HG02870 (cell line): ENCODE results near the gene TSPAN2.

ENCODE experiments used
- ATAC-seq: cut with Tn5 transposase; IDR thresholded peaks from one replicate; pipeline ENCODE4 v1.9.1; 2021; ENCODE audit warnings: mild to moderate bottlenecking, moderate library complexity; ENCODE audit not compliant: unreplicated experiment

The TSPAN2 gene

DNA sequence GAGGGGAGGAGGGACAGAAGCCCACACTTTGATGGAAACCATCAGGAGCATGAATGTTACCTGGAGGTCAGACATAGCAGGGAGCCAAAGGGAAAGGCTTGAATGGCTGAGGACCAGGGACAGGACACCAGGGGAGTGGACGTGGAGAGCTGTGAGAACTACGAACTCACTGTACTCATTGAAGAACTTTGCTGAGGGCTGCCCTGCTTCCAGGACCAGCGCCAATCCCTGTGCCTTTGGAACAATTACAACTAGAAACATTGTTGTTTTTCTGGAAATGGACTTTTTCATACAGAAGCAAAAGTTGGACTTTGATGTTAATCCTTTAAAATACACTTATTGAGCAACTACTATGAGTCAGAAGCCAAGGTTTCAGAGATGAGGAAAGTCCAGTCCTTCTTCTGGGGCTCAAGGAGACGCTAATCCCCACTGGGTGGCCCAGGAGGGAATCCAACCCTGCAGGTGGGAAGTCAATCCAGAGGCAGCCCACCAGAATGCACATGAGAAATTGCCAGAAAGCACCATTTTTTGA, 12.9 kb downstream of the TSPAN2 start:
- no peak for ATAC-seq

DNA sequence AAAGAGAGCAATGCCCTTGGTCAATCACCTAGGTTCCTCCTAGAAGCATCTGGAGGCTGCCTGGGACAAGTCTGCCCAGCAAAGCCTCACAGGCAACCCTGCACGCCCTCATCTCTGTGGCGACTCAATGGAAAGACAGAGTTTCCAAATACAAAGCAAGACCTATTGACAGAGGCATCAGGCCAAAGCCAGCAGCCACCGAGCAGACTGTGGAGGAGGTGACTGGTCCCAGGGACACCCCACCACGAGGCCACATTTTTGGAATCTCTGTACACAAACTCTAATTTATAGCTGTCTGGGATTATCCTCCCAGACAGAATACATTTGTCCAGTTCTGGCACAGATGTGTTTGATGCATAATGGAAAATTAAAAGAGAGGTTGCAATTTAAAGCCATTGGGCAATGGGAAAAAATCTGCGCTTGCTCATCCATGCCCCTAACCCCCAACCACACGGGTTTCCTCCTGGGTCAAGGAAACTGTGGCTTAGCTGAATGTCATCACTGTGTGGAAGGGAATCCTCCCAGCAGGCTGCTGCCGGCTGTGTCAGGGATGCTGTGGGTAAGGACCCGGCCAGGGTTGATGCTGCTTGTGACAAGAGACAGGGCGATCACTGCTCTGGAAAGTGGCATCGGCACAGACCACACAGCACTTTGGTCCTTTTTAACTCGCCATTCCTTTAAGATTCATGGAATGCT, 14.3 kb downstream of the TSPAN2 start:
- ATAC-seq = no peak

DNA sequence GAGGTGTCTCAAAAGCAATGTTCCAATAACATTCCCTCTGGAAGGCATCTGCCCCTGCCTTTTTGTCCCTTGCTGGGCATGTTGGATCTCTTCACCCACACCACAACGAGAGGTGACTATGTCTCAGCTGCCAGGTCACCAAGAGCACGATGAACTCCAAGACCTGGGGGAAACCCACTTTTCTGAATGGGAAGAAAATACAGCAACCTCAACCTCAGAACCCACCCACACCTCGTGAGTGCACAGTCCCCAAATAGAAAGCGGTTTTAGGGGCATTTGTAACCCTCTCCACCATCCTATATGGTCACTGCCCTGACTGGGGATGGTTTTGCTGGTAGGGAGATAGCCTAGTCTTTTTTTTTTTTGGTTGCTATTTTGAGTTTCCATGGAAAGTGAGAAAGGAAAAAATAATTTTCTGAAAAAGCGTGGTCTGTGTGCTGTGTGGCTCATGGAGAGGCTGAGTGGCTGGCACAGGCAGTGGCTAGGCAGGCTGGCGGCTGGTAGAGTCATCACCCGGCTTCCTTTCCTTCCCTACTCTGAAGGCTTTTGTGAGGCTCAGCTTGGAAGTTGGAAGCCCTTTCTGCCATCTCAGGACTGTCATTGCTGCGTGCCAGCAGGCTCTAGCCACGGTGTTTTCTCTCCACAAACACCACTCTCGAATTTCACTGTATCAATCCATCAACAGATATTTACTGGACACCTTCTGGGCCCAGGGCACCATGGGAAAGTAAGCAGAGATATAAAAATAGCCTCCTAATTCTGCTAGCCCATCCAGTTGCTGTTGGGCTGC, 15.8 kb downstream of the TSPAN2 start:
- no peak for ATAC-seq

DNA sequence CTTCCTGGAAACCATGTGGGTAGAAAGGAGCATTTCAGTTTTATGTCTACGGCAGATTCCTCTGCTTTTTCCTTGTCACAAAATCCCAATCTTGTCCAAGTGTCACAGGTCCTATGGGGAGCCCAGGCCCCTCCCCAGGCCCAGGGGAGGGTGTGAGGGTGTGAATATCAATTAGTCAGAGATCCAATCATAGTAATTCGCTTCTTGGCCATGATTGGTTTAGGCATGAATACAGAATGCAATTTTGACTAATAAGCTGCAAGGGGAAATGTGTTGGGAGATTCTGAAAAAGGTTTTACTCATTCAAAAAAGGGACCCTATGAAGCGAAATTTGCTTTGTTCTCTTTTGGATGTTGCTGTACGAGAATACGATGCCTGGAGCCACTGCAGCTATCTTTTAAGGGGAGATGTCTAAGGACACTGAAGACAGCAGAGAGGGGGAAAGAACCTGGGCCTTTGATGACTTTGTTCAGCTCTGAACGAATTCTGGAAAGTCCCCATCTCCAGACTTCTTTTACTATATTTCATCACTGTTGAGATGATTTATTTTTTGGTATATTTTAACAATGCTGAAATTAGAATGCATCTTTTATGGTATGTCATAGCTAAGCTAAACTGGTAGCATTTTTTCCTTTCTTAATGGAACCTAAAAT, 18.2 kb downstream of the TSPAN2 start:
- ATAC-seq = no peak

DNA sequence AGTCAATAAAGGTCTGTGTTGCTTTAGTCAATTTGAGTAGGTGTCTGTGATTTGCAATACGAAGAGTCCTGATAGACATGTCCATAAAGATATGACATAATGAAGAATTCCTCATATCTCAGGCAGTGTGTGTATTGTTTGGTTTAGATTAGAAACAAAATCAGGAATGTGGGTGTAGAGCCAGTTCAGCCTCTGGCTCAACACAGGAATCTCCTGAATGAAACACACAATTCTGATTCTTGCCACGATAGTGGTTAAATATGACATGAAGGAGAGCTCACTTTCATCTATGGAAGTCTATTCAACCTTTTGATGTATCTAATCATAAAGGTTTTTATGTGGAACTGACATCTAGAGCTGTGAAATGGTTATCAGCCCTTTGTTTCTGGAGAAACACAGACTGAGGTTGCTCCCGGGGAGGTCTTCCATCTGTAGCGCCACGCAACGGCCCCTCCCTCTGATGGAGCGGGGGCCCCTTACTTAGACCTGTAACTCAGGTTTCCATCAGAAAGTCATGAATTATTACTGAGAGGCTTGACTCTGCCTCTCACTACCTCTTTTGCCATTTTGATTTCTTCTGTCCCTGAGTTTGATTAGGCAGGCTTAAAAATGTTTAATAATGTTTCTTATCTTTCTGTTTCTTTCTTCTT, 19.5 kb downstream of the TSPAN2 start:
- ATAC-seq = no peak

DNA sequence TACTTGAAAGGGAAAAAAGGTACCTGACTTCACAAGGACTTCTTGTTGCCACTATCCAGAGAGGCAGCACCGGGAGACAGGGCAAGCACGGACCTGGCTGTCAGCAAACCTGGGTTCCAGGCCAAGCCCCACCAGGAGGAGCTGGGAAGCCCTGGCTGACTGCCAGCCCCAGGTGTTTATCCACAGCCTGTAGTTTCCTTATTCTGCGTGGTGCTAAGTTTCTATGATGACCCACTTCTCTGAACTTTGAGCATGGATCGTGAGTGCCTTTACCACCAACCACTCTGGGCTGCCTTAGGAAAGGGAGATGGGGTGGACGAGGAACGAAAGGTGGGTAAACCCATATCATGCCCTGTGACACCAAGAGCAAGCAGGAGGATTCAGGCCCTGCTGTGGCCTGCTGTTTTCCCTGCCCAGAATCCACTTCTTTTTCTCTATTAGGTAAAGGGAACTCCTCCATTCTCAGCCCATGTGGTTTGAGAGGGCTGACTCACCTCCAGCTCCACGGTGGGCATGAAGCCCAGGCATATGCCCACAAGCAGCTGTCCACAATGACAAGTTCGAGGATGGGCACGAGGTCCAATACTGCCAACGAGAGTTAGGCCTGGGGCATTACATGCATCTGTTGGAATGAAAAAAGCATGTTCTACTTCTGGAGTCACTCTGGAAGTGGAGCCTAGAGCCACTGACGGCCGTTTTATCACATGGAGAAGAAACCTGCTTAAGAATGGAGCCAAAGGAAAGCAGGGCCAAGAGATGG, 20.3 kb downstream of the TSPAN2 start:
- no peak for ATAC-seq

DNA sequence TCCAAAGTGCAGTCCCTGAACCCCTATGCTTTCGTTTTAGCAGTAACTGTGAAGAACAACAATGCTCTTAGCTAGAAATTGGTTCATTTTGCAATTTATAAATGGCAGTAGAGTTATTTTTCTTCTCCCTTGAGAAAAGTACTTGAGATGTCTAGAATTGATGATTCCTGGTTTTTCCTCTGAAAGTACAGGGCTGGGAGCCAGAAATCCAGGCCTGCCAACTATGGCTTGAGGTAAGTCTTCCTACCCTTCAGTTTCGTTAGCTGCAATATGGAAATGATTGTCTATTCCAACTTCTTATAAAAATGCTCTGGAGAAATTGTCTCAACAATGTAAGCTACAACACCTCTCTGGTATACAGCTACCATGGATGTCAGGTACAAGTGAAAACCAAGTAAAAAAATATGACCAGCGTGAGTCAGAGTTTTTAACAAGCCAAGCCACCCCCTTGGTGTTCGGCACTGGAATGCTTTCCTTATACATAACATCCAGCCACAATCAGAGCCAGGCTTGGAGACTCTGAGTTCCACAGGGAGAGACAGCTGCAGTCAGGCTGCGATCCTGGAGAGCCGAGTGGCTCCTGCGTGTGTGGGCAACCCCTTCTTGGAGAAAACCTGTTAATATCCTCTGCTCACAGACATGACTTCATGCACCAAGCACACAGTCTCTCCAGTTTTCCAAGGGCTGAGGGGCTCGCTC, 22.0 kb downstream of the TSPAN2 start:
- no peak for ATAC-seq

DNA sequence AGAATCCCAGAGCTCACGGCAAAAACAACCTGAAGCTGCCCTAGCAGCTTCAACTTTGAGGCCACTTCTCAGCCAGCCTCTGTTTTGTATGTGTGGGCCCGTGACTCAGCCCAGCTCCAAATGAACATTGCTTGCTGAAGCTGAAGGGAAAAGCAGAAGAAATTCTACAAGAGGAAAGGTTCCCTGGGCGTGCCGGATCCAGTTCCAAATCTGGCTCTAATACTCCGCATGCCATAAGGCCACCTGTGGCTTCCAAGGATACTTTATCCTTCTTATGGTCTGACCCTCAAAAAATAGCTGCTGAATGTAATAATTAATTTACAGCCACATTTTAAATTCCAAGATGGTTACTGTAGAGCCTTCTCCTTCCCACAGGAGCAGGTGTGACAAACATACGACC, 24.3 kb downstream of the TSPAN2 start:
- no peak for ATAC-seq

DNA sequence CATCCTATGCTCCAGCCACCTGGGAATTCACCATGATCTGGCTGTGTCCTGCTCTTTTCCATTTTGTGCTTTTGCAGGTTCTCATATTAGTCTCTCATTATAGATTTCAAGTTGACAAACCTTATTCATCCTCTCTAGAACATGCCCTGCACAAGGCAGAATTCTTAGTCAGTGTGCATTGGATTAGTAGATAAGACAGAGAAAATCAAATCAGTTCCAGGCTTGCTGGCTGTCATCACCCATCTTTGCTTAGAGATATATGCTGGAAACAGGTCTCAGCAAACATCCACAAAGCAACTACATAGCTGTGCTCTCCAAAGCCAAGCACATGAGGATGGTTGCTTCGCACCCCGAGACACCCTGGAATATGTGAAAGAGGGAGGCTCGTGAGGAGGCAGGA, 24.8 kb downstream of the TSPAN2 start:
- no peak for ATAC-seq

DNA sequence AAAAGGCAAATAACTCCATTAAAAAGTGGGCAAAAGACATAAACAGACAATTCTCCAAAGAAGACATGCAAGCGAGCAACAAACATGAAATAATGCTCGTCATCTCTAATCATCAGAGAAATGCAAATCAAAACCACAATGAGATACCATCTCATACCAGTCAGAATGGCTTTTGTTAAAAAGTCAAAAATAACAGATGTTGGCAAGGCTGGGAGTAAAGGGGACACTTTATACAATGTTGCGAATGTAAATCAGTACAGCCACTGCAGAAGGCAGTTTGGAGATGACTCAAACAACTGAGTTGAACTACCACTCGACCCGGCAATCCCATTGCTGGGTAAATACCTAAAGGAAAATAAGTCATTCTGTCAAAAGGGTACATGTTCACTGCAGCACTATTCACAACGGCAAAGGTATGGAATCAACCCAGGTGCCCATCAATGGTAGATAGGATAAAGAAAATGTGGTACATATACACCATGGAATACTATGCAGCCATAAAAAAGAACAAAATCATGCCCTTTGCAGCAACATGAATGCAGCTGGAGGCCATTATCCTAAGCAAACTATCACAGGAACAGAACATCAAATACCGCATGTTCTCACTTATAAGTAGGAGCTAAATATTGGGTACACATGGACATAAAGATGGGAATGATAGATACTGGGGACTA, 25.9 kb downstream of the TSPAN2 start:
- ATAC-seq = peak; percentile 52

DNA sequence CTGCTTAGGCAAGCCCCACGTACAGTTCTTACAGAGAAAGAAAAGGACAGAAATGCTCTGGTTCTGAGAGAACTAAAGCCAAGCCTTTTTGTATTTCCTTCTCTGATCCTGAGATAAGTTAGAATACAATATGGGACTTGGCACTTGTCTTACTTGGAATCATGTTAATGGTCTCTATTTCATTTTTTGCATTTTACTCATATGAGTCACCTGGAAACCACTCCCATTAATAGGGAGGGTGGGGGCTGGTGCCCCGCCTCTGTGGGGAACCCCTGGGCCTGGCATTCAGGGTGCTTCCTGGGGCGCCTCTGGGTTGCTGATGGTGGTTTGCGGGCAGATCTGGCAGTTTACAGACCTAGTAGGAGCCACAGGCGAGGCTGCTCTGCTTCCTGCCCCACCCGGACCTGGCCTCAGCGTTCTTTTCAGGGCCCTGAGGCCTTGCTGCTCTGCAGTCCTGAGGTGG, 26.7 kb downstream of the TSPAN2 start:
- no peak for ATAC-seq

DNA sequence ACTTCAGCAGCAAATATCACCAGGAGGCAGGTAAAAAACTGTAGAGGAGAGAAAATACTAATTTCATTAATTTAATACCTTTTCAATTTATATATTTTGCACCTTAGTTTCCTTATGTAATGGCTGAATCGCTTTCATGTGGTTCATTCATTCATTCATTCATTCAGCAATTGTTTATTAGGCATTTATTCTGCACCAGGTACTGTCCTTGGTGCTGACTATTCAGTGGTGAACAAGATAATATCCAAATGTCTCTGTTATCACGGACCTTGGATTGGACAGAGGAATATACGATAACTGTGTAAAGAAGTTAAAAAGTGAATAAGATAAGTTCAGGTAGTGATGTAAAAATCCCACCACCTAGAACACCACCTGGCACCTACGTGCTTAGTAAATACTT, 28.8 kb downstream of the TSPAN2 start:
- ATAC-seq = no peak

DNA sequence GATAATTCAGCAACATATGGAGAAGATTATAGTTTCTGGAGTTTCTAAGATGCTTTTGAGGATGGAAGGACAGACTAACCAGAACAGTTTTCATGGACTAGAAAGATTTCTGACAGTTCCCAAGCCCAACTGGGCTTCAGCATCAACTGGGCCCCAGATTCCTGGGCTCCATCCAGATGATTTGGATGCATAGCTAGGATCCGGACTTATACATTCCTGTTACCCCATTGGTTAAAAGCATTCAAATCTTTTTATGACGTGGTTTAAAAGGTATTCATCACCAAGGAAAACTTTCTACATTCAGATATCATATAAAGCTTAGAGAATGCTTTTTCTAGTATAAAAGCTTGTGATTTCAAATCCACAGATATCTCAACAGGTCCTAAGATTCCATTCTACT, 30.0 kb downstream of the TSPAN2 start:
- no peak for ATAC-seq

DNA sequence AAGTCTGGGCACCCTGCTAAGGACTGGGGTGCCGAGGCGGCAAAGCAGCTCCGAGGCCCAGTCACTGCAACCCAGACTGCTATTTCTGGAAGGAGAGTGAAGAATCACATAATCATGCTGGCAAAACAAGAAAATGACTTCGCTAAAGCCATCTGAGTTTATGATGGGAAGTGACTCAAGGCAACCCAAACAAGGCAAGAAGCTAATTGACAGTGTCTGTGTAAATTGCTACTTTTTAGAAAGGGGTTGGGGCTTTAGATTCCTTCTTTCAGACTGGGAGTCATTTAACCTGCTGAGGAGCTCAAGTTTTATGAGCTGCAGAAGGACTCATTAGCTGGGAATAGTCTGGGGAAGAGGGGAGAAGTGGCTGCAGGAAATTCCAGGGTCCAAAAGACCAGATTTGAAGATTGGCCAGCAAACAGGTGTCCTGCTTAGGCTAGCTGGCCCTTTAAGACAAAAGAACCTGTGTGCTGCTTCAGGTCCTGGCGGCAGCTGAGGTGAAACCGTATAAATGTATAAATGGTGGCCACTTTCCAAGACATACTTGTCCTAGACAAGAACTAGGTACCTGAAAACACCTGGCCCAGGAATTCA, 31.5 kb downstream of the TSPAN2 start:
- ATAC-seq = no peak

DNA sequence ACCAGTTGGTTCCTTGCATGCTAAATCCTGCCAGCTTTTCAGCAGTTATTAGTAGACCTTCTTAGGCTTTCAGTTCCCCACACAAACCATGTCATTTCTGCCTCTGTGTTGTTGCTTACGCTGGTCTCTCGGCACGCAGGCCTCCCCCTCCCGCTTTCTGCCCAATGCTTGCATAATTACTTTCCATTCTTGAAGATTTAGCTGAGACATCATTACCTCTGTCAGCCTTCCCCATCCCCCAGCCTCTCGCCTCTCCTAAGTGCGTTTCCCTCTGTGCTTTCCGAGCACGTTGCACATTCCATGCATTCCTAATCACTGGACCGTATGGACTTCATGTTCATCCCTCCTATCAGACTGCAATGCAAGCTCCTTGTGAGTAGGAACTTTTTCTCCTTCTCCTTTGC, 32.9 kb downstream of the TSPAN2 start:
- ATAC-seq = no peak

DNA sequence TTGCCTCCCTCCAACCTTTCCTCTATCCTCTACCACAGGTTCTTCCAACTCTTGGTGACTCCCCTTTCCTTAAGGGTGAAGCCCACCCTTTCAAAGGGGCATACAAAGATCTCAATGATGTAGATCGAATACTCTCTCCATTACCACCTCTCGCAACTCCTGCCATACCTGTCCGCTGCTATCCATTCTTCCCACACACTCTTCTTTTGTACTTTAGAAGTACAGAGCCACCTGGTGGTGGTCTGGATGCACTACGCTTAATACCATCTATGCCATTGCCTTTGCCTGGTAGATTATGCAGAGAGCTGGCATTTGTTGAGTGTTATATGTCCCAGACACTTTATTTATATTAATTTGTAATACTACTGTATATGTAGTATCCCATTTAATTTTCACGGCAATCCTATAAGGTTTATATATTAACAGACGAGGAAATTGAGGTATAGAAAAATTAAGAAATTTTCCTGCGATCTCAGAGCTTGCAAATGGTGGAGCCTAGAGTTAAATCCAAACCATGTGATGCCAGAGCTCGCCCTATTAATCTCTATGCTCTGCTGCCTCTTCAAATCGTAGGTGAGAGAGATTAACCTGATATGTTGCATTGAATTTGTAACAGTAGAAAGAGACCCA, 36.7 kb downstream of the TSPAN2 start:
- peak; percentile 92 for ATAC-seq

DNA sequence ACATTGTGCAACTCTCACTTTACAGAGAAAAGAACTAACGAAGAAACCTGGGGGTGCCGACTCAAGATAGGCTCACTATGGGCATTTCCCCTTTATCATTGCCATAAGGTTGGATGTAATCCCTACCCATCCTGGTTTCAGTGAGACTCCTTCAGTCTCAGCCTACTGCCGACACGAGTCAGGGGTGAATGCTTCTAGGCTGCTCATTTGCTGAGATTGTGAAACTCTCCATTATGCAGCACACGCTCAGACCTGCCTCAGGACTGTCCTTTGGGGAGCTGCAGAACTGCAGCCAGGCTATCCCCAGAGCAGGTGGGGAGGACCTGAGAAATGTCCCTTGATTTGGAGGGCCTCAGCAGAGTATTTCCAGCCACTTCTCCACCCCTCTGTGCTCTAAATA, 37.5 kb downstream of the TSPAN2 start:
- no peak for ATAC-seq

DNA sequence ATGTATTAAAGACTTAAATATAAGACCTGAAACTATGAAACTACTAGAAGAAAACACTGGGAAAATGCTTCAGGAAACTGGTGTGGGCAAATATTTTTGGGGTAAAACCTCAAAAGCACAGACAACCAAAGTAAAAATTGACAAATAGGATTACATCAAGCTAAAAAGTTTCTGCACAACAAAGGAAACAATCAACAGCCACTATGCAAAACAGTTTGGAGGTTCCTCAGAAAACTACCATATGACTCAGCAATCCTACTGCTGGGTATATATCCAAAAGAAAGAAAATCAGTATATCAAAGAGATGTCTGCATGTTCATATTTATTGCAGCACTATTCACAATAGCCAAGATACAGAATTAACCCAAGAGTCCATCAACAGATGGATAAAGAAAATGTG, 42.6 kb downstream of the TSPAN2 start:
- no peak for ATAC-seq
